ENCODE results near the gene NEURL1.

- TF ChIP-seq, protein P1, sequence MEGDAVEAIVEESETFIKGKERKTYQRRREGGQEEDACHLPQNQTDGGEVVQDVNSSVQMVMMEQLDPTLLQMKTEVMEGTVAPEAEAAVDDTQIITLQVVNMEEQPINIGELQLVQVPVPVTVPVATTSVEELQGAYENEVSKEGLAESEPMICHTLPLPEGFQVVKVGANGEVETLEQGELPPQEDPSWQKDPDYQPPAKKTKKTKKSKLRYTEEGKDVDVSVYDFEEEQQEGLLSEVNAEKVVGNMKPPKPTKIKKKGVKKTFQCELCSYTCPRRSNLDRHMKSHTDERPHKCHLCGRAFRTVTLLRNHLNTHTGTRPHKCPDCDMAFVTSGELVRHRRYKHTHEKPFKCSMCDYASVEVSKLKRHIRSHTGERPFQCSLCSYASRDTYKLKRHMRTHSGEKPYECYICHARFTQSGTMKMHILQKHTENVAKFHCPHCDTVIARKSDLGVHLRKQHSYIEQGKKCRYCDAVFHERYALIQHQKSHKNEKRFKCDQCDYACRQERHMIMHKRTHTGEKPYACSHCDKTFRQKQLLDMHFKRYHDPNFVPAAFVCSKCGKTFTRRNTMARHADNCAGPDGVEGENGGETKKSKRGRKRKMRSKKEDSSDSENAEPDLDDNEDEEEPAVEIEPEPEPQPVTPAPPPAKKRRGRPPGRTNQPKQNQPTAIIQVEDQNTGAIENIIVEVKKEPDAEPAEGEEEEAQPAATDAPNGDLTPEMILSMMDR (conservative IDR thresholded peaks at IDR 0.05): no peak
- TF ChIP-seq ZFX (IDR thresholded peaks at IDR 0.05): no peak
Measured at GRCh38 chr10:103523683-103524082, 30.2 kb downstream of the NEURL1 start.

Data from C4-2B (cell line).